Measurements from ENCODE around the gene ARHGAP31.
"Not testable (repeated sequence)": the region's sequence is repeated elsewhere in the genome, so short reads cannot be mapped to it uniquely, and the experiment has no call there.

DNA sequence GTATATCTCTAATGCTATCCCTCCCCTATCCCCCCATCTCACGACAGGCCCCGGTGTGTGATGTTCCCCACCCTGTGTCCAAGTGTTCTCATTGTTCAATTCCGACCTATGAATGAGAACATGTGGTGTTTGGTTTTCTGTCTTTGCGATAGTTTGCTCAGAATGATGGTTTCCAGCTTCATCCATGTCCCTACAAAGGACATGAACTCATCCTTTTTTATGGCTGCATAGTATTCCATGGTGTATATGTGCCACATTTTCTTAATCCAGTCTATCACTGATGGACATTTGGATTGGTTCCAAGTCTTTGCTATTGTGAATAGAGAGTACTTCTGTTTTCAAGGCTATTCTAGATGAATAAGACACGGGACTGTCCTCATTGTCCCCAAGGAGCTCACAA, 61.4 kb downstream of the ARHGAP31 start:
- TF ChIP-seq, protein P1, sequence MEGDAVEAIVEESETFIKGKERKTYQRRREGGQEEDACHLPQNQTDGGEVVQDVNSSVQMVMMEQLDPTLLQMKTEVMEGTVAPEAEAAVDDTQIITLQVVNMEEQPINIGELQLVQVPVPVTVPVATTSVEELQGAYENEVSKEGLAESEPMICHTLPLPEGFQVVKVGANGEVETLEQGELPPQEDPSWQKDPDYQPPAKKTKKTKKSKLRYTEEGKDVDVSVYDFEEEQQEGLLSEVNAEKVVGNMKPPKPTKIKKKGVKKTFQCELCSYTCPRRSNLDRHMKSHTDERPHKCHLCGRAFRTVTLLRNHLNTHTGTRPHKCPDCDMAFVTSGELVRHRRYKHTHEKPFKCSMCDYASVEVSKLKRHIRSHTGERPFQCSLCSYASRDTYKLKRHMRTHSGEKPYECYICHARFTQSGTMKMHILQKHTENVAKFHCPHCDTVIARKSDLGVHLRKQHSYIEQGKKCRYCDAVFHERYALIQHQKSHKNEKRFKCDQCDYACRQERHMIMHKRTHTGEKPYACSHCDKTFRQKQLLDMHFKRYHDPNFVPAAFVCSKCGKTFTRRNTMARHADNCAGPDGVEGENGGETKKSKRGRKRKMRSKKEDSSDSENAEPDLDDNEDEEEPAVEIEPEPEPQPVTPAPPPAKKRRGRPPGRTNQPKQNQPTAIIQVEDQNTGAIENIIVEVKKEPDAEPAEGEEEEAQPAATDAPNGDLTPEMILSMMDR (IDR thresholded peaks at IDR 0.05; ENCODE audit: low read depth, low read length) = not testable (repeated sequence)
- not testable (repeated sequence) for TF ChIP-seq EZH2phosphoT487 (IDR thresholded peaks at IDR 0.05; ENCODE audit: low read depth)
